A549 (cell line): Measurements from ENCODE around the gene AHR.

ENCODE experiments used
- HDAC2 ChIP-seq: fragments of 200-600 bp; sonication (generic); IDR thresholded peaks from 2 replicates; pipeline ENCODE4 v1.6.1; 2016
- JUN ChIP-seq, 2 experiments: fragments of >200 bp; sonication (Bioruptor Twin); formaldehyde crosslinking; IDR thresholded peaks; 2 replicates in 1 of 2; 3 replicates in 1 of 2; pipeline ENCODE4 v1.6.1; 2016 to 2017
- POLR2A ChIP-seq: IDR thresholded peaks from 2 replicates; pipeline ENCODE4 v1.6.1; 2012; ENCODE audit warnings: mild to moderate bottlenecking, low read length
- POLR2AphosphoS2 ChIP-seq: conservative IDR thresholded peaks from 2 replicates; pipeline ENCODE4 v1.6.1; 2012; ENCODE audit warnings: low read length, improper control_type of control experiment, inconsistent platforms
- ZFP36 ChIP-seq: fragments of 450-650 bp; IDR thresholded peaks from 2 replicates; pipeline ENCODE4 v1.6.1; 2014; ENCODE audit warnings: borderline replicate concordance; ENCODE audit not compliant: partially characterized antibody
- ZNF302 ChIP-seq: fragments of 250-450 bp; sonication (Bioruptor Pico); IDR thresholded peaks from 2 replicates; pipeline ENCODE4 v1.9.0; 2021; ENCODE audit warnings: inconsistent platforms, mild to moderate bottlenecking, moderate library complexity
- TF ChIP-seq, protein P1 (sequence below): fragments of >200 bp; sonication (Bioruptor Twin); formaldehyde crosslinking; IDR thresholded peaks from 3 replicates; pipeline ENCODE4 v1.5.1; 2016
- TF ChIP-seq, protein P2 (sequence below): fragments of 450-650 bp; IDR thresholded peaks from 2 replicates; pipeline ENCODE4 v1.6.1; 2014; ENCODE audit warnings: antibody characterized with exemption

- TF ChIP-seq, protein P1, sequence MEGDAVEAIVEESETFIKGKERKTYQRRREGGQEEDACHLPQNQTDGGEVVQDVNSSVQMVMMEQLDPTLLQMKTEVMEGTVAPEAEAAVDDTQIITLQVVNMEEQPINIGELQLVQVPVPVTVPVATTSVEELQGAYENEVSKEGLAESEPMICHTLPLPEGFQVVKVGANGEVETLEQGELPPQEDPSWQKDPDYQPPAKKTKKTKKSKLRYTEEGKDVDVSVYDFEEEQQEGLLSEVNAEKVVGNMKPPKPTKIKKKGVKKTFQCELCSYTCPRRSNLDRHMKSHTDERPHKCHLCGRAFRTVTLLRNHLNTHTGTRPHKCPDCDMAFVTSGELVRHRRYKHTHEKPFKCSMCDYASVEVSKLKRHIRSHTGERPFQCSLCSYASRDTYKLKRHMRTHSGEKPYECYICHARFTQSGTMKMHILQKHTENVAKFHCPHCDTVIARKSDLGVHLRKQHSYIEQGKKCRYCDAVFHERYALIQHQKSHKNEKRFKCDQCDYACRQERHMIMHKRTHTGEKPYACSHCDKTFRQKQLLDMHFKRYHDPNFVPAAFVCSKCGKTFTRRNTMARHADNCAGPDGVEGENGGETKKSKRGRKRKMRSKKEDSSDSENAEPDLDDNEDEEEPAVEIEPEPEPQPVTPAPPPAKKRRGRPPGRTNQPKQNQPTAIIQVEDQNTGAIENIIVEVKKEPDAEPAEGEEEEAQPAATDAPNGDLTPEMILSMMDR, result no peak
- TF ChIP-seq ZNF302 (CRISPR knock-in tag) (no peak), POLR2AphosphoS2 (no peak), ZFP36 (no peak), POLR2A (no peak), JUN (IDR thresholded peaks at IDR 0.05) (no peak), HDAC2 (no peak)
- TF ChIP-seq, protein P2, sequence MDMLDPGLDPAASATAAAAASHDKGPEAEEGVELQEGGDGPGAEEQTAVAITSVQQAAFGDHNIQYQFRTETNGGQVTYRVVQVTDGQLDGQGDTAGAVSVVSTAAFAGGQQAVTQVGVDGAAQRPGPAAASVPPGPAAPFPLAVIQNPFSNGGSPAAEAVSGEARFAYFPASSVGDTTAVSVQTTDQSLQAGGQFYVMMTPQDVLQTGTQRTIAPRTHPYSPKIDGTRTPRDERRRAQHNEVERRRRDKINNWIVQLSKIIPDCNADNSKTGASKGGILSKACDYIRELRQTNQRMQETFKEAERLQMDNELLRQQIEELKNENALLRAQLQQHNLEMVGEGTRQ, result no peak
Observed at GRCh38 chr7:17274551-17275245, 23.8 kb upstream of the AHR start.
